ENCODE data around the gene BUD13.

GRCh38 chr11:116731097-116731761, 41.6 kb downstream of the BUD13 start:
- TF ChIP-seq REST (IDR thresholded peaks at IDR 0.05; ENCODE audit: insufficient read depth in 1 of 2, low read depth in 2 of 2, low read length in 2 of 2) (no peak), POLR2AphosphoS5 (IDR thresholded peaks at IDR 0.05; ENCODE audit: low read depth, low read length) (no peak), FOXP2 (optimal IDR thresholded peaks at IDR 0.05; ENCODE audit: borderline replicate concordance, extremely low read depth, extremely low read length, insufficient read depth) (no peak), TAF1 (IDR thresholded peaks at IDR 0.05; ENCODE audit: borderline replicate concordance, insufficient read depth, low read length) (no peak)
